HG03039 (cell line): ENCODE results near the gene NEUROD1.

ENCODE experiments used
- ATAC-seq: cut with Tn5 transposase; IDR thresholded peaks from one replicate; pipeline ENCODE4 v1.9.1; 2021; ENCODE audit warnings: mild to moderate bottlenecking, moderate library complexity; ENCODE audit not compliant: unreplicated experiment

Gene NEUROD1

GRCh38 chr2:181680937-181681811 is 857 bp upstream of the NEUROD1 start:
- ATAC-seq, result no peak

DNA sequence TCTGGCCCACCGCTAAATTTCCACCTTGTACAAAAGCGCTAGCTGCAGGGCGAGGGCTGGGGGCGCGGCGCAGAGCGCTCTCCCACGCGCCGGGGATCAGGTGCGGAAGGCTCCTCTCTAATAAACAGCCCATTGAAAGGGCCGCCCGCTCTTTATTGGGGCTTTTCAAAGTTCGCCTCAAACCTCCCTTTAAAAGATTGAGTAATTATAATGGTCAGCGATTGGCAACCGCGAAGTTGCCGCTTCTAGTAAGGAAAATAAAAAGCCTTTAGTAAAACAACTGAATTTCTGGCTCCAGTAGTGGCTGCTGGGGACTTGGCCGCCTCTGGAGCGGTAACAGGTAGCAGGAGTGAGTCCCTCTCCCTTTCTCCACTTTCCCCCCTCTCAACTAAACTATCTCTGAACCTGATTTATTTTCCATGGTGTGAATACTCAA is 755 bp downstream of the NEUROD1 start:
- no peak for ATAC-seq

DNA sequence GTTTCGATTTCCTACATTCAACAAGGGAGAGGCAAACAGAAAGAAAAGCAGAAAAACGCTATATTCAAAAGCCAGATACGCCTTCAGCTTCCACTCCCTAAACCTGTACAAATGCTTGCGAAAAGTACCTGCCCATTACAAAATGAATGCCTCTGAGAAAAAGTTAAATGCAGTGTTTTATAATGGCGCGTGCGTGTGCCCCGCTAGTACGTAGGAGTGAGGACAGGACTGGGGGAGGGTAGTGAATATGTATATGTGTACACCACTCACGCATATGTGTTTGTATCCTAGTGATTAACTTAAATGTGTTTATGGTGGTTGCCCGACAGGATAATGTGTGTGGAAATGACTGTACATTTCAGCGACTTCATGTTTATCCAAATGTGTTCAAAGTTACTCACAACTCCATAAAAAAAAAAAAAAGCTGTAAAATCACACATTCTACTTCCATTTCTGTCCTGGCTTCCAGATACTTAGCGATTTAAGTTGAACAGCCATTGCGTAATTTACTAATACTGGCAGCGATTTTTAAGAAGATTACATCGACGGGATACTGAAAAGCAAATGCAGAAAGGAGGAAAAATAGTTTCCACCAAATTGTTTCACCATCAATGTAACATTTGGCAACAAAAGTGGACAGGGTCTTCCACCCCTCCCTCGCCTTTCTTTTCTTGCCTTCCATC is 1.3 kb downstream of the NEUROD1 start:
- ATAC-seq, result no peak

DNA sequence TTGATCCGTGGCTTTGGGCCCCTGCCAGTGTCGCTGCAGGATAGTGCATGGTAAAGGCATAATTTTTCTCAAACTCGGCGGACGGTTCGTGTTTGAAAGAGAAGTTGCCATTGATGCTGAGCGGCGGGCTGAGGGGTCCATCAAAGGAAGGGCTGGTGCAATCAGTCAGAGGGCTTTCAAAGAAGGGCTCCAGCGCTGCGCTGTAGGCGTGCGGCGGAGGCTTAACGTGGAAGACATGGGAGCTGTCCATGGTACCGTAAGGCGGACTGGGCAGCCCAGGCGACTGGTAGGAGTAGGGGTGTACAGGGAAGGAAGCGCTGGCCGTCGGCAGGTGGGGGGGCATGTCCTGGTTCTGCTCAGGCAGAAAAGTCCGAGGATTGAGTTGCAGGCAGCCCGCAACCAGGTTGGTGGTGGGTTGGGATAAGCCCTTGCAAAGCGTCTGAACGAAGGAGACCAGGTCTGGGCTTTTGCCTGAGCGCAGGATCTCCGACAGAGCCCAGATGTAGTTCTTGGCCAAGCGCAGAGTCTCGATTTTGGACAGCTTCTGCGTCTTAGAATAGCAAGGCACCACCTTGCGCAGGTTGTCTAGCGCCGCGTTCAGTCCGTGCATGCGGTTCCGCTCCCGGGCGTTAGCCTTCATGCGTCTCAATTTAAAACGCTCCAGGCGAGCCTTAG is 2.3 kb downstream of the NEUROD1 start:
- no peak for ATAC-seq

DNA sequence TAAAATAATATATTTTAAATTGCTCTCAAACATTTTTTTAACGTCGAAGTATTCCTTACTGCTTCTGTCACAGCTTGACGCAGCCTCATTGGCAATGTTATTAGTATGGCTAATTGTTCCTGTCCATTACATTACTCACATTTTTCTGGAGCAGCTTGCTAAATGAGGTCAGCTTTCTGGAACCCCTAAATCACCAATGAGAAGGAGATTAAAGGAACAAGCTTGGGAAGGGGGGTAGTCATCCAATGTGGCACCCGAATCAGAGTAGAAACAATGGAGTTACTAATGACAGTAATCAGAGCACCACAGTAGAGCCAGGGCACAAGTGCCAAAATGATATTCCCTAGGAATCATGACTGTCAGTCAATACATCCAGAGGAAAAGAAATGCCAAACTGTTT is 5.1 kb downstream of the NEUROD1 start:
- no peak for ATAC-seq

GRCh38 chr2:181674461-181674860 is 5.9 kb downstream of the NEUROD1 start:
- ATAC-seq, result no peak

- no peak for ATAC-seq
Observed at GRCh38 chr2:181673173-181673572, 7.1 kb downstream of the NEUROD1 start.

DNA sequence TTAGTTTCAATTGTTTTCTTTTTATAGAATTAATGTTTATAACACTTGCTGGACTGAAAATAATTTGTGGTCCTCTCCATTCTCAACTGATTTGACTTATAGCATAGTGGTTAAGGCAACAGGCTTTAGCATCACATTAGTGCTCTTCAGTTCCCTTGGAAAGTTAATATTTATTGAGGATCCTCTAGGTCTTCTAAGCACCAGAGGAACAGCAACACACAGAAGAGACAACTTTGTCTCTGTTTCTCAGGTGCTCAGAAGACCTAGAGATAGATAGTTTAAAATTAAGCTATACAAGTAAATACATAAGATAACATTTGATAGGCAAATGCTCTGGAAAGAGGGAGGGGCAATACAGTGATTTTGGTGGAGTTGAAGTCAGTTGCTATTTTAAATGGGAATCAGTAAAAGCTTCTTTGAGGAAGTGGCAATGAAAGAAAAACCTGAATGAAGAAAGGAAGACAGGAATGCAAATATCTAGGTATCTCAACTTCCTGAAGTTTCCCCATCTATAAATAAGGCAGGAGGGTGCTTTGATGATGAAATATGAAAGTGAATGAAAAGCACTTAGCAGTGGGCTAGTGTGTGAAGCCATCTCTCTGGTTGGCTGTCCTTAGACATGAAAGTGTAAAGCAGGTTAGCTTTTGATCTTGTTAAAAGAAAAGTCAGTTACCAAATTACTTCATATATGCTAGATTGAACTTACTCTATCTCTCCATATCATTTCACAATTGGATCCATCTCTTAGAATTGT is 7.9 kb downstream of the NEUROD1 start:
- ATAC-seq, result peak; percentile 86

DNA sequence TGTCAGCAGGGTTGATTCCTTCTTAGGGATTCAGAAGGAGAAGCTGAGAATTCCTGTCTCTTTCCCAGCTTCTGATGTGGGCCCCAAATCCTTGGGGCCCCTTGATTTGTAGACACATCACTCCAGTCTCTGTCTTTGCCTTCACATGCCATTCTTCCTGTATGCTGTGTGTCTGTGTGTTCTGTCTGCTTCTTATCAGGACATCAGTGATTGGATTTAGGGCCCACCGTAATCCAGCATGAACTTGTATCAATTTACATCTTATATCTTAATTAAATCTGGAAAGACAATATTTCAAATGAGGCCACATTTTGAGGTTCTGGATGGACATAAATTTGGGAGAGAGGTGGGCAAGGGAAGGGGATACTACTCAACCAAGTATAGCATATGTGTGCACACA is 9.7 kb downstream of the NEUROD1 start:
- ATAC-seq, result no peak

DNA sequence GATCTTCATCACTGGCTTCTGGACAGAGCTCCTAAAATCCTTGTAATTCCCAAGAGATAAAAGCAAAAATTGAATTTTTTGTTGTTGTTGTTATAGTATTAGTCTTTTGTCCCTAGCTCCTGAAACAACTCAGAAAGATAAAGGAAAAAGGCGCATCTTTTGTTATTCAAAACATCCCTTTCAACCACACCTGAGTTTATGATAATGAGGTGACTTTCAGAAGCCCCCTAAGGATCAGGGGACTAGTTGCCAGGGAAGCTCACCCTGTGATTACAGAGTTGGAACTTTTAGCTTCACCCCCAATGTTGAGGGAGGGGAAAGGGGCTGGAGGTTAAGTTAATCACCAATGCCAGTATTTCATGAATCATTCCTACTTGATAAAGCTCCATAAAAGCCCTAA is 13.1 kb downstream of the NEUROD1 start:
- no peak for ATAC-seq

DNA sequence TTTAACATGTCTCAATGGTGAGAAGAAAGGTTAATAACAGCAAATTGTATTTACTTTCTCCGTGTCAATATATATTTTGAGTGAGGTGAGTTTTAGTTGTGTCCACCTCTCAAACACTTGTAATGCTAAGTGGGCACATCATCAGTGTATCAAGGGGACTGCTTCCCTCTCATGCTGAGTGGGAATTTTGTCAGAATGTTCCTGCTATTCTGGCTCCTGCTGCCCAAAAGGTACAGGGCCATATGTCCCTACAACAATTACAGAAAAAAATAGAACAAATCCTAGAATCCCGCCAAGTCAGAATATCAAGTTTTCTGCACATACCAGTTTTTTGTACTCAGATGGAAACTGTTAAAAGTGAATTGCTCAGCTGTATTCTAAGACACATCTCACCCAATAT is 18.0 kb downstream of the NEUROD1 start:
- ATAC-seq, result no peak

DNA sequence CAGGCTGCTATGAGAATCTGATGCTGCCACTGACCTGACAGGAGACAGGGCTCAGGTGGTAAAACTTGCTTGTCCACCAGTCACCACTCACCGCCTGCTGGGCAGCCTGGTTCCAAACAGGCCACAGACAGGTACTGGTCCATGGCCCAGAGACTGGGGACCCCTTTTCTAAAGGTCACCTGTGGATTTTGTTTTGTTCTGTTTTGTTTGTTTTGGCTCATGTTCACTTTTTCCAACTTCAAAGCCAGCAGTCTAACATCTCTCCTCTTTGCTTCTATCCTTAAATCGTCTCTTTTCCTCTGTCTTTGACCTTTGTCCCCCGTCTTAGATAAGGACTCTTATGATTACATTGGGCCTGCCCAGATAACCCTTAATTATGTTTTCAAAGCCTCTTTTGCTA is 20.1 kb downstream of the NEUROD1 start:
- no peak for ATAC-seq

GRCh38 chr2:181658444-181658843 is 21.9 kb downstream of the NEUROD1 start:
- ATAC-seq, result no peak

- ATAC-seq, result no peak
Observed at GRCh38 chr2:181657379-181657778, 22.9 kb downstream of the NEUROD1 start.

- ATAC-seq, result peak; percentile 76
Observed at GRCh38 chr2:181656450-181657291, 23.6 kb downstream of the NEUROD1 start, which contains the start of gene CERKL. TSS of gene CERKL (minus strand) at chr2:181657105. CDS start at chr2:181657006, 99 bp downstream.

GRCh38 chr2:181655519-181655918 is 24.8 kb downstream of the NEUROD1 start:
- no peak for ATAC-seq

DNA sequence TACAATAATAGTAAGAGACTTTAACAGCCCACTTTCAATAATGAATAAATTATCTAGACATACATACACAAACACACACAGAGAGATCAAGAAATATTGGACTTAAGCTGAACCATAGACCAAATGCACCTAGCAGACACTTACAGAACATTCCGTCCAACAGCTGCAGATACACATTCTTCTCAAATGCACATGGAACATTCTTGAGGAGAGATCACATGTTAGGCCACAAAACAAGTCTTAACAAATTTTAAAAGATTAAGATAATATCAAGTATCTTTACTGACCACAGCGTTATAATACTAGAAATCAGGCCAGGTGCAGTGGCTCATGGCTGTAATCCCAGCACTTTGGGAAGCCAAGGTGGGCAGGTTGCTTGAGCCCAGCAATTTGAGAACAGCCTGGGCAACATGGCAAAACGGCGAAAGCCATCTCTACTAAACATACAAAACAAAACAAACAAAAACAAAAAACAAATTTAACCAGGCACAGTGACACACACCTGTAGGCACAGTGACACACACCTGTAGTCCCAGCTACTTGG is 30.8 kb downstream of the NEUROD1 start:
- no peak for ATAC-seq

- ATAC-seq, result no peak
Observed at GRCh38 chr2:181648478-181649155, 31.7 kb downstream of the NEUROD1 start.

DNA sequence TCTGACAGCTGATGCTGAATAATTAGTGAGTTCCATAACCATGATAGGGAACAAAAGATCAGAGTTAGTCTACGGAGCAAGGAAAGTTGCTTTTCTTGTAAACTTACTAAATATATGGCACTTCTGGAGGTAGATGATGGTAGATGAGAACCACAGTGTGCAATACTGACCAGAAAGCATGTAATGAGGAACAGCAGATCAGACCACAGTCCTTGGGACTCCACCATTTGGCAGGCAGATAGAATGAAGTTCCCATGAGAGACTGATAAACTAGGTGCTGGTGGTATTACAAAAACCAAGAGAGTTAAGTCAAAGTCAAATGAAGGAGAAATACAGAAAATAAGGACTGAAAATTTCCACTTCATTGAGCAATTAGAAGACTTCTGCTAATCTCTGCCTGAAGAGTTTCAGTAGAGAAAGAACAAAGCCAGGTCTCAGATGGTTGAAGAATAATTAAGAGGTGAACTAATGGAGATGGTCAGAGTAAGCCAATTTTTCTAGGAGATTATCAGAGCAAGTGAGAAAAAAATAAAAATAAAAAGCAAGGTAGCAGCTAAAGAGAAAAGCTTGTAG is 33.8 kb downstream of the NEUROD1 start:
- no peak for ATAC-seq
